ENCODE results near the gene FARP1.

DNA sequence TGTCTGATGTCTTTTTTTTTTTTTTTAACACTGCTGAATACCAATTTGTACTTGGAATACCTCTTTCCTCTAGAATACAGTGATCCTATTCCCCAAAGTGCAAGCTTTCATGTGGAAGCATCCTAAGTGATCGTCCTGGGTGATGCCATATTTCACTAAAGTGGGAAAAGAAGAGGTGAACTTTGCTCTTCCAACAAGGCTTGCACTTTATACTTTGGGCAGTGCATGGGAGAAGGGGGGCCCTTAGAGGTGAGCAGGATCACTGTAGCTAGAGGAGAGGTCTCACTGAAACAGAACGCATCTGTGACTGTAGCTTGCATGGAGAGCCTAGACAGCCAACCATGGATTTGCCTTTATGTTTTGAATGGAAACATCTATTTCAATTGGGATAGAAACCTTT lies 260.2 kb downstream of the FARP1 start:
- TF ChIP-seq, protein P1, sequence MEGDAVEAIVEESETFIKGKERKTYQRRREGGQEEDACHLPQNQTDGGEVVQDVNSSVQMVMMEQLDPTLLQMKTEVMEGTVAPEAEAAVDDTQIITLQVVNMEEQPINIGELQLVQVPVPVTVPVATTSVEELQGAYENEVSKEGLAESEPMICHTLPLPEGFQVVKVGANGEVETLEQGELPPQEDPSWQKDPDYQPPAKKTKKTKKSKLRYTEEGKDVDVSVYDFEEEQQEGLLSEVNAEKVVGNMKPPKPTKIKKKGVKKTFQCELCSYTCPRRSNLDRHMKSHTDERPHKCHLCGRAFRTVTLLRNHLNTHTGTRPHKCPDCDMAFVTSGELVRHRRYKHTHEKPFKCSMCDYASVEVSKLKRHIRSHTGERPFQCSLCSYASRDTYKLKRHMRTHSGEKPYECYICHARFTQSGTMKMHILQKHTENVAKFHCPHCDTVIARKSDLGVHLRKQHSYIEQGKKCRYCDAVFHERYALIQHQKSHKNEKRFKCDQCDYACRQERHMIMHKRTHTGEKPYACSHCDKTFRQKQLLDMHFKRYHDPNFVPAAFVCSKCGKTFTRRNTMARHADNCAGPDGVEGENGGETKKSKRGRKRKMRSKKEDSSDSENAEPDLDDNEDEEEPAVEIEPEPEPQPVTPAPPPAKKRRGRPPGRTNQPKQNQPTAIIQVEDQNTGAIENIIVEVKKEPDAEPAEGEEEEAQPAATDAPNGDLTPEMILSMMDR (IDR thresholded peaks at IDR 0.05): no peak
- no peak for TF ChIP-seq HEYL (CRISPR knock-in tag; IDR thresholded peaks at IDR 0.05)
- no peak for TF ChIP-seq CBX8 (IDR thresholded peaks at IDR 0.05)
- no peak for TF ChIP-seq SMC3 (IDR thresholded peaks at IDR 0.05)
- TF ChIP-seq FOSL2 (IDR thresholded peaks at IDR 0.05): no peak
- TF ChIP-seq FOSL2 (CRISPR knock-in tag; IDR thresholded peaks at IDR 0.05): no peak

Data from A549 (cell line).